ENCODE measurements around the gene TCAF1. TPM values are rescaled to one million over a fixed set of nuclear protein-coding genes. Genes with fewer than 3 reads are reported as not detected.

The TCAF1 gene, protein sequence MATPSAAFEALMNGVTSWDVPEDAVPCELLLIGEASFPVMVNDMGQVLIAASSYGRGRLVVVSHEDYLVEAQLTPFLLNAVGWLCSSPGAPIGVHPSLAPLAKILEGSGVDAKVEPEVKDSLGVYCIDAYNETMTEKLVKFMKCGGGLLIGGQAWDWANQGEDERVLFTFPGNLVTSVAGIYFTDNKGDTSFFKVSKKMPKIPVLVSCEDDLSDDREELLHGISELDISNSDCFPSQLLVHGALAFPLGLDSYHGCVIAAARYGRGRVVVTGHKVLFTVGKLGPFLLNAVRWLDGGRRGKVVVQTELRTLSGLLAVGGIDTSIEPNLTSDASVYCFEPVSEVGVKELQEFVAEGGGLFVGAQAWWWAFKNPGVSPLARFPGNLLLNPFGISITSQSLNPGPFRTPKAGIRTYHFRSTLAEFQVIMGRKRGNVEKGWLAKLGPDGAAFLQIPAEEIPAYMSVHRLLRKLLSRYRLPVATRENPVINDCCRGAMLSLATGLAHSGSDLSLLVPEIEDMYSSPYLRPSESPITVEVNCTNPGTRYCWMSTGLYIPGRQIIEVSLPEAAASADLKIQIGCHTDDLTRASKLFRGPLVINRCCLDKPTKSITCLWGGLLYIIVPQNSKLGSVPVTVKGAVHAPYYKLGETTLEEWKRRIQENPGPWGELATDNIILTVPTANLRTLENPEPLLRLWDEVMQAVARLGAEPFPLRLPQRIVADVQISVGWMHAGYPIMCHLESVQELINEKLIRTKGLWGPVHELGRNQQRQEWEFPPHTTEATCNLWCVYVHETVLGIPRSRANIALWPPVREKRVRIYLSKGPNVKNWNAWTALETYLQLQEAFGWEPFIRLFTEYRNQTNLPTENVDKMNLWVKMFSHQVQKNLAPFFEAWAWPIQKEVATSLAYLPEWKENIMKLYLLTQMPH
- total RNA-seq (2014; rRNA removed; shearing (Covaris generic); ENCODE audit: low replicate concordance) = 0.11 and 1.0 TPM in 2 replicates

DNA sequence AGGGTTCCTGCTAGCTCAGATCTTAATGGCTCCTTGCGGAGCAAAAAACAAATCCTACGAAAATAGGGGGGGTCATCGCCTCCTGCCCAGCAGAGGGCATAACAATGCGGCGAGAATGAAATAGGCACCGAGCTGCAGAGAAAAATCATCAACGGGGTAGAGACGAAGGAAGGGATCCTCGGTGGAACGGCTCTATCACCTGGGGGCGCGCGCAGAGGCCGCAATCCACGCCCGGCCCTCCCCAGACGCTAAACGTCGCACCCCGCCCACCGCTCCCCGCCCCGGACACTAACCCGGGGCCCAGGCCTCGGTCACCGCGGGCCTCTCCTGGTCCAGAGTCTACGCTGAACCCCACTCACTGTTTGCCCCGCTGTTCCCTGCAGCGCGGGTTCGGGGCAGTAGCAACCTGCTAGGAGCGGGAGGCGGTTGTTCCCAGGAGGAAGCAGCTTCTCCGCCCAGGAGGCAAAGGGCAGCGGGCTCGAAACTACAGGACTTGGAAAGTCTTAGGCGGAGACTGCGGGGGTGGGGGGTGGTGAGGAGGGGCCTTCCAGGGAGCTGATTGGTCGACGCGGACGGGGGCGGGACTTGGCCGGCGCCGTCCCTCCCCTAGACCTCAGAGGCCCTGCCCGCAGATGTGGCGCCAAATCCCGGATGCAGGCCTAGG lies at the start of gene TCAF1:
TSS of gene TCAF1 (minus strand) at position 509 of the 664 bp plus-strand sequence. CDS start 25,568 bp downstream, outside the sequence.
- Histone ChIP-seq H3K27ac (ENCODE audit: low read length) (no peak within 1 kb of the TSS), H3K4me2 (ENCODE audit: low read depth, low read length, poor library complexity, severe bottlenecking) (peak within 1 kb of the TSS; percentile 77), H3K9me3 (ENCODE audit: low read length) (no peaks in the 10 kb centered on the region), H3K4me1 (ENCODE audit: low read length) (peaks cover 5% of the 10 kb centered on the region), H2AFZ (ENCODE audit: low read length) (peak within 1 kb of the TSS; percentile 98), H3K27me3 (ENCODE audit: low read length) (no peaks in the 10 kb centered on the region), H4K20me1 (ENCODE audit: insufficient read depth, low read depth, low read length) (no peaks in the 10 kb centered on the region), H3K9ac (ENCODE audit: low read length) (peak within 1 kb of the TSS; percentile 76), H3K36me3 (ENCODE audit: insufficient read depth, low read length) (no peaks in the 10 kb centered on the region), H3K79me2 (ENCODE audit: low read length) (no peaks in the 10 kb centered on the region), H3K4me3 (ENCODE audit: low read length) (peak within 1 kb of the TSS; percentile 76), H3K9me2 (replicated peaks; ENCODE audit: insufficient read depth, low read length) (no peaks in the 10 kb centered on the region)
- DNase-seq = peak; percentile 95

- Histone ChIP-seq H3K9me2 (replicated peaks; ENCODE audit: insufficient read depth, low read length) (no peaks in the 10 kb centered on the region), H3K79me2 (ENCODE audit: low read length) (no peaks in the 10 kb centered on the region), H4K20me1 (ENCODE audit: insufficient read depth, low read depth, low read length) (no peaks in the 10 kb centered on the region), H2AFZ (ENCODE audit: low read length) (no peak overlapping the region), H3K27ac (ENCODE audit: low read length) (no peak overlapping the region), H3K4me1 (ENCODE audit: low read length) (no peaks in the 10 kb centered on the region), H3K27me3 (ENCODE audit: low read length) (no peaks in the 10 kb centered on the region), H3K4me3 (ENCODE audit: low read length) (no peak overlapping the region), H3K9ac (ENCODE audit: low read length) (no peak overlapping the region), H3K9me3 (ENCODE audit: low read length) (no peaks in the 10 kb centered on the region), H3K36me3 (ENCODE audit: insufficient read depth, low read length) (no peaks in the 10 kb centered on the region), H3K4me2 (ENCODE audit: low read depth, low read length, poor library complexity, severe bottlenecking) (no peak overlapping the region)
- no peak for DNase-seq
Measured at GRCh38 chr7:143948733-143949132, 46.8 kb upstream of the TCAF1 start.

GRCh38 chr7:143947111-143947510 lies 45.1 kb upstream of the TCAF1 start:
- Histone ChIP-seq H3K9me3 (ENCODE audit: low read length) (no peaks in the 10 kb centered on the region), H3K27me3 (ENCODE audit: low read length) (no peaks in the 10 kb centered on the region), H3K9me2 (replicated peaks; ENCODE audit: insufficient read depth, low read length) (no peaks in the 10 kb centered on the region), H2AFZ (ENCODE audit: low read length) (no peak overlapping the region), H3K79me2 (ENCODE audit: low read length) (no peaks in the 10 kb centered on the region), H3K4me3 (ENCODE audit: low read length) (no peak overlapping the region), H3K36me3 (ENCODE audit: insufficient read depth, low read length) (no peaks in the 10 kb centered on the region), H3K9ac (ENCODE audit: low read length) (no peak overlapping the region), H3K4me1 (ENCODE audit: low read length) (no peaks in the 10 kb centered on the region), H3K27ac (ENCODE audit: low read length) (no peak overlapping the region), H3K4me2 (ENCODE audit: low read depth, low read length, poor library complexity, severe bottlenecking) (no peak overlapping the region), H4K20me1 (ENCODE audit: insufficient read depth, low read depth, low read length) (no peaks in the 10 kb centered on the region)
- no peak for DNase-seq

DNA sequence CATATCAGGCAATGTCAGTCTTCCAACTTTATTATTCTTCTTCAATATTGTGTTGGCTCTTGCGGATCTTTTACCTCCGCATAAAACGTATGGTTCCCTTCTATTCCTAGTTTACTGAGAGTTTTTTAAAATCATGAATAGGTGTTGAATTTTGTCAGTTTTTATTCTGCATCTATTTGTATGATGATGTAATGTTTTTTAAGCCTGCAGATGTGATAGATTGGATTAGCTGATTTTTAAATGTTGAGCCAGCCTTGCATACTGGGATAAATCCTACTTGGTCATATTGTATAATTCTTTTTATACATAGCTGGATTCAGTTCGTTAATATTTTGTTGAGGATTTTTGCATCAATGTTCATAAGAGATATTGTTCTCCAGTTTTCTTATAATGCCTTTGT lies 43.4 kb upstream of the TCAF1 start:
- H3K36me3 ChIP-seq (ENCODE audit: insufficient read depth, low read length) = no peaks in the 10 kb centered on the region
- H4K20me1 ChIP-seq (ENCODE audit: insufficient read depth, low read depth, low read length) = no peaks in the 10 kb centered on the region
- H3K27ac ChIP-seq (ENCODE audit: low read length) = no peak overlapping the region
- H3K4me1 ChIP-seq (ENCODE audit: low read length) = no peaks in the 10 kb centered on the region
- H3K27me3 ChIP-seq (ENCODE audit: low read length) = no peaks in the 10 kb centered on the region
- H3K4me2 ChIP-seq (ENCODE audit: low read depth, low read length, poor library complexity, severe bottlenecking) = no peak overlapping the region
- no peaks in the 10 kb centered on the region for H3K9me3 ChIP-seq (ENCODE audit: low read length)
- no peak overlapping the region for H3K9ac ChIP-seq (ENCODE audit: low read length)
- H3K4me3 ChIP-seq (ENCODE audit: low read length) = no peak overlapping the region
- H3K9me2 ChIP-seq (replicated peaks; ENCODE audit: insufficient read depth, low read length) = no peaks in the 10 kb centered on the region
- DNase-seq = no peak
- H3K79me2 ChIP-seq (ENCODE audit: low read length) = no peaks in the 10 kb centered on the region
- H2AFZ ChIP-seq (ENCODE audit: low read length) = no peak overlapping the region

GRCh38 chr7:143938379-143939243 lies 36.6 kb upstream of the TCAF1 start:
- H3K79me2 ChIP-seq (ENCODE audit: low read length) = no peaks in the 10 kb centered on the region
- no peak for DNase-seq
- no peak overlapping the region for H2AFZ ChIP-seq (ENCODE audit: low read length)
- H3K9ac ChIP-seq (ENCODE audit: low read length) = no peak overlapping the region
- no peaks in the 10 kb centered on the region for H3K9me3 ChIP-seq (ENCODE audit: low read length)
- H3K4me2 ChIP-seq (ENCODE audit: low read depth, low read length, poor library complexity, severe bottlenecking) = no peak overlapping the region
- H3K4me1 ChIP-seq (ENCODE audit: low read length) = no peaks in the 10 kb centered on the region
- no peaks in the 10 kb centered on the region for H3K27me3 ChIP-seq (ENCODE audit: low read length)
- no peaks in the 10 kb centered on the region for H3K9me2 ChIP-seq (replicated peaks; ENCODE audit: insufficient read depth, low read length)
- no peaks in the 10 kb centered on the region for H3K36me3 ChIP-seq (ENCODE audit: insufficient read depth, low read length)
- H4K20me1 ChIP-seq (ENCODE audit: insufficient read depth, low read depth, low read length) = no peaks in the 10 kb centered on the region
- no peak overlapping the region for H3K27ac ChIP-seq (ENCODE audit: low read length)
- H3K4me3 ChIP-seq (ENCODE audit: low read length) = no peak overlapping the region

GRCh38 chr7:143936087-143937009 lies 34.4 kb upstream of the TCAF1 start:
- H3K9ac ChIP-seq (ENCODE audit: low read length) = no peak overlapping the region
- H3K79me2 ChIP-seq (ENCODE audit: low read length) = no peaks in the 10 kb centered on the region
- no peaks in the 10 kb centered on the region for H3K9me3 ChIP-seq (ENCODE audit: low read length)
- no peaks in the 10 kb centered on the region for H3K9me2 ChIP-seq (replicated peaks; ENCODE audit: insufficient read depth, low read length)
- no peak overlapping the region for H3K27ac ChIP-seq (ENCODE audit: low read length)
- no peak overlapping the region for H2AFZ ChIP-seq (ENCODE audit: low read length)
- H3K4me3 ChIP-seq (ENCODE audit: low read length) = no peak overlapping the region
- H3K36me3 ChIP-seq (ENCODE audit: insufficient read depth, low read length) = no peaks in the 10 kb centered on the region
- H3K27me3 ChIP-seq (ENCODE audit: low read length) = no peaks in the 10 kb centered on the region
- no peak for DNase-seq
- H4K20me1 ChIP-seq (ENCODE audit: insufficient read depth, low read depth, low read length) = no peaks in the 10 kb centered on the region
- no peaks in the 10 kb centered on the region for H3K4me1 ChIP-seq (ENCODE audit: low read length)
- no peak overlapping the region for H3K4me2 ChIP-seq (ENCODE audit: low read depth, low read length, poor library complexity, severe bottlenecking)

All from Karpas-422 (cell line).